ENCODE results near the gene TPD52L3.
A peak's percentile ranks its signal among the peaks of the same experiment; 100 is the strongest.

Gene TPD52L3

GRCh38 chr9:6328103-6328502 is at the start of gene TPD52L3:
TPD52L3 (plus strand) TSS chr9:6328375; CDS start chr9:6328596, 221 bp downstream.
- DNase-seq (ENCODE audit: low read depth): no peak

- no peak for DNase-seq (ENCODE audit: low read depth)
These were observed 26.3 kb upstream of the TPD52L3 start for GRCh38 chr9:6301858-6302257.

GRCh38 chr9:6302417-6302816 is 25.8 kb upstream of the TPD52L3 start:
- DNase-seq (ENCODE audit: low read depth): no peak

GRCh38 chr9:6304232-6304631 is 23.9 kb upstream of the TPD52L3 start:
- DNase-seq (ENCODE audit: low read depth): no peak

- peak; percentile 49 for DNase-seq (ENCODE audit: low read depth)
These were observed 22.1 kb upstream of the TPD52L3 start for GRCh38 chr9:6305954-6306563.

GRCh38 chr9:6307551-6308096 is 20.6 kb upstream of the TPD52L3 start:
- DNase-seq (ENCODE audit: low read depth): no peak

- DNase-seq (ENCODE audit: low read depth): no peak
These were observed 2.9 kb downstream of the TPD52L3 start for GRCh38 chr9:6330958-6331634.

- no peak for DNase-seq (ENCODE audit: low read depth)
These were observed 6.1 kb downstream of the TPD52L3 start for GRCh38 chr9:6334305-6334704.

GRCh38 chr9:6348766-6349165 is 20.6 kb downstream of the TPD52L3 start:
- DNase-seq (ENCODE audit: low read depth): no peak

- no peak for DNase-seq (ENCODE audit: low read depth)
These were observed 23.6 kb downstream of the TPD52L3 start for GRCh38 chr9:6351737-6352136.

GRCh38 chr9:6354072-6354686 is 26.0 kb downstream of the TPD52L3 start:
- DNase-seq (ENCODE audit: low read depth): peak; percentile 73

- peak; percentile 67 for DNase-seq (ENCODE audit: low read depth)
These were observed 27.6 kb downstream of the TPD52L3 start for GRCh38 chr9:6355728-6356127.

- peak; percentile 31 for DNase-seq (ENCODE audit: low read depth)
These were observed 28.3 kb downstream of the TPD52L3 start for GRCh38 chr9:6356441-6356840.

- DNase-seq (ENCODE audit: low read depth): no peak
These were observed 28.7 kb downstream of the TPD52L3 start for GRCh38 chr9:6356904-6357303.

GRCh38 chr9:6367128-6367890 is 39.1 kb downstream of the TPD52L3 start:
- DNase-seq (ENCODE audit: low read depth): no peak

- no peak for DNase-seq (ENCODE audit: low read depth)
These were observed 40.7 kb downstream of the TPD52L3 start for GRCh38 chr9:6368831-6369230.

Data from fibroblast of gingiva (primary cell).